Duodenal mucosa (tissue), 2 donors: Measurements from ENCODE around the gene EMILIN2.

Source experiments
- H3K27ac ChIP-seq: one replicate; pipeline ENCODE4 v1.7.0; 2013; ENCODE audit warnings: low read depth, low read length
- H3K27me3 ChIP-seq, 2 donors: one replicate each; pipeline ENCODE4 v1.7.0; 2013; ENCODE audit warnings: low read length in 2 of 2, control low read depth in 1 of 2; ENCODE audit not compliant: insufficient read depth in 2 of 2, control insufficient read depth in 1 of 2
- H3K36me3 ChIP-seq, 2 donors: one replicate each; pipeline ENCODE4 v1.7.0; 2013; ENCODE audit warnings: low read length in 2 of 2, control low read depth in 1 of 2; ENCODE audit not compliant: insufficient read depth in 2 of 2, control insufficient read depth in 1 of 2
- H3K4me1 ChIP-seq, 2 donors: one replicate each; pipeline ENCODE4 v1.7.0; 2013; ENCODE audit warnings: low read length in 2 of 2, control low read depth in 1 of 2; ENCODE audit not compliant: insufficient read depth in 2 of 2, control insufficient read depth in 1 of 2
- H3K4me3 ChIP-seq, 2 donors: one replicate each; pipeline ENCODE4 v1.7.0; 2013; ENCODE audit warnings: low read length in 2 of 2, low read depth in 1 of 2
- H3K9ac ChIP-seq, 2 donors: one replicate each; pipeline ENCODE4 v1.7.0; 2013; ENCODE audit warnings: low read length in 2 of 2, low read depth in 1 of 2
- H3K9me3 ChIP-seq, 2 donors: one replicate each; pipeline ENCODE4 v1.7.0; 2013; ENCODE audit warnings: low read length in 2 of 2, control low read depth in 1 of 2; ENCODE audit not compliant: control insufficient read depth in 1 of 2

EMILIN2 gene

DNA sequence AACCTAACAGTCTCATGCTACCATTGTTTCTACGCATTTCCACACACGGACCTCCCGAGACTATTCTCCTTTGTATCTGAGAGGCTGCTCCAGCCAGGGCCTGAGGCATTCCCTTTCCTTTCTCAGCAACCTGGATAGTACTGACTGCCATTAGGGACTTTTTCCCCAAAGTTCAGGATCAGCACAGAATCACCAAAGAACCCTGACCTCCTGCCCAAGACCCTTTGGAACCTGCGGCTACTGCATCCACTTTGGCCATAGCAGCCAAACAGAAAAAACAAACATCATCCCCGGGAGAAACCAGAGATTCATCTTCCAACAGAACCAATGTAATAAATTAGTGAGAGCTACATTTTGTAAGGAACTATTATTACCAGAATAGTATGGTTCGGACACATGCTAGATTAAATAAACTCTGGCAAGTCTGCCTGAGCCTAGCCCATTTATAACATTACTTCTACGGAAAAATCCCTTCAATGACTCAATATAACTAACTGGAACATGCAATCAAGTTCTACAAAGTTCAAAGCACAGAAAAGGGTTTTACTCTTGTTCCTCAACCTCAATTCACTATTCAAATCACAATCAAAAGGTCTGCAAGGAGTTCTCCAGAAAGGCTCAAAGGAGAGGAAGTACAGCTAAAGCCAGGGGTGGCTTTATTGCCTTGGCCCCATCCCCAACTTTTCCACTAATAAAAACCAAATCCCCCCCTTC lies 114.3 kb downstream of the EMILIN2 start:
- Histone ChIP-seq H3K4me3 (peak overlapping the region; percentile 42 to 57), H3K27ac (peak overlapping the region; percentile 65), H3K36me3 (peaks cover 2 to 3% of the 10 kb centered on the region in 2 donors), H3K9ac (peak overlapping the region in 1 of 2 donors; percentile 46), H3K4me1 (peaks cover 36 to 47% of the 10 kb centered on the region in 2 donors), H3K9me3 (no peaks in the 10 kb centered on the region), H3K27me3 (no peaks in the 10 kb centered on the region)

DNA sequence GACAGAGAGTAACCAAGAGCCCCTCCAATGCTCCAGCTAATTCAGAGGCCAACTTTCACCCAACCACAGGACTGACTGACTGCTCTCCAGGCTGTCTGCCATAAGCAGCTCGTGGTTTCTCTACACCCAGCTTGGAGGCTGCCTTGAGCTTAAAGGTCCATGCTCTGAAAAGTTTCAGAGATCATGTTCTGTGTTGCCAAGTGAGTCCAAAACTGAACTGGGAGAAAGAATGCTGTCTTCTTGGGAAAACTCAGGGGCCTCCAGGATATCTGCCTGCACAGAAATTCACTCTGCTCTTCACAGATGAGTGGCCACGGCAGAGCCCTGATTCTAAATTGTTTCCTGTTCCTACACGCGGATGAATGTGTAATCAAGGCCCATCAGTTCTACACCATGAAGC lies 115.0 kb downstream of the EMILIN2 start:
- Histone ChIP-seq H3K27me3 (no peaks in the 10 kb centered on the region), H3K36me3 (peaks cover 0 to 3% of the 10 kb centered on the region in 2 donors), H3K27ac (peak overlapping the region; percentile 17), H3K4me3 (peak overlapping the region in 1 of 2 donors; percentile 8), H3K9ac (peak overlapping the region in 1 of 2 donors; percentile 41), H3K4me1 (peaks cover 43 to 54% of the 10 kb centered on the region in 2 donors), H3K9me3 (no peaks in the 10 kb centered on the region)

DNA sequence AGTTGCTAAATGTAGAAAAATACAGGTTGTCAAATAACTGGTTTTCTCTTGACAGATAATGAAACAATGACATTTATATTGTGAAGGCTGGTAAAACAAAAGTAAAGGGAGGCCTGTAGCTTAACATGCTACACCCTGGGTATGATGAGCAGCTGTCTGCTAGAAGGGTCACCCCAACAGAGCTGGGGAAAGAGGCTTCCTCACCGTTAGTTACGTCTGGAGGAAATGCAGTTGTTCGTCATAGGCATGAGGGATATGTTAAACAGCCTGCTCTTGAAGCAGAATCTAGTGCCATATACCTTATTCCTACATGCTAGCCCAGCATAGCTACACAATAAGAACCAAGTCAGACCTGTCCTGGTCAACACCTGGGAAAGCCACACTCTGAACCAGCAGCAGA lies 116.2 kb downstream of the EMILIN2 start:
- Histone ChIP-seq H3K27ac (no peak overlapping the region), H3K9me3 (no peaks in the 10 kb centered on the region), H3K4me3 (peak overlapping the region in 1 of 2 donors; percentile 3), H3K9ac (no peak overlapping the region), H3K27me3 (no peaks in the 10 kb centered on the region), H3K4me1 (peaks cover 54 to 66% of the 10 kb centered on the region in 2 donors), H3K36me3 (peaks cover 0 to 3% of the 10 kb centered on the region in 2 donors)

DNA sequence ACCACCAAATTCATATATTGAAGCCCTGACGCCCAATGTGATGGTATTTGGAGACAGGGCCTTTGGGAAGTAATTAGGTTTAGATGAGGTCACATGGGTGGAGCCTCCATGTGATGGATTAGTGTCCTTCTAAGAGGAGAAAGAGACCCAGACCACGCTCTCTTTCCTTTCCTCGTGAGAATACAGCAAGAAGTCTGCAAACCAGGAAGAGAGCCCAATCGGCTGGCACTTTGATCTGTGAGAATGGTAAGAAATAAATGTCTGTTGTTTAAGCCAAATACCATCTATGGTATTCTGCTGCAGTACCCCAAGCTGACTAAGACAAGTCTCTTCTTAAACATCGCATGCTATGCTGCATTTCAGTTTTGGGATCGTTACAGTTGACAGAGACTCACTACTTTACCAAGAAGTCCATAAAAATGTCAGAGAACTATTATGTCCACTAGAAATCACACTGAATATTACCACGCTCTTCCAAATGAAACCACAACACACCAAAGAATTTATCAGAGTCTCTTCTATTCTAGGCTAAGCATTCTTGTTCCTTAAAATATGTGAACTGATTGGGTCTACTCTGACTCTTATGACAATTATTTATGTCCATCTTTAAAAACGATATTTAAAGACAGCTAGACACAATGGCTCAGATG lies 117.7 kb downstream of the EMILIN2 start:
- Histone ChIP-seq H3K9me3 (no peaks in the 10 kb centered on the region), H3K9ac (no peak overlapping the region), H3K27me3 (no peaks in the 10 kb centered on the region), H3K4me1 (peaks cover 53 to 66% of the 10 kb centered on the region in 2 donors), H3K36me3 (no peaks in the 10 kb centered on the region), H3K27ac (no peak overlapping the region), H3K4me3 (no peak overlapping the region)
